ENCODE measurements around the gene DNAJC4.

Gene DNAJC4, protein sequence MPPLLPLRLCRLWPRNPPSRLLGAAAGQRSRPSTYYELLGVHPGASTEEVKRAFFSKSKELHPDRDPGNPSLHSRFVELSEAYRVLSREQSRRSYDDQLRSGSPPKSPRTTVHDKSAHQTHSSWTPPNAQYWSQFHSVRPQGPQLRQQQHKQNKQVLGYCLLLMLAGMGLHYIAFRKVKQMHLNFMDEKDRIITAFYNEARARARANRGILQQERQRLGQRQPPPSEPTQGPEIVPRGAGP

DNA sequence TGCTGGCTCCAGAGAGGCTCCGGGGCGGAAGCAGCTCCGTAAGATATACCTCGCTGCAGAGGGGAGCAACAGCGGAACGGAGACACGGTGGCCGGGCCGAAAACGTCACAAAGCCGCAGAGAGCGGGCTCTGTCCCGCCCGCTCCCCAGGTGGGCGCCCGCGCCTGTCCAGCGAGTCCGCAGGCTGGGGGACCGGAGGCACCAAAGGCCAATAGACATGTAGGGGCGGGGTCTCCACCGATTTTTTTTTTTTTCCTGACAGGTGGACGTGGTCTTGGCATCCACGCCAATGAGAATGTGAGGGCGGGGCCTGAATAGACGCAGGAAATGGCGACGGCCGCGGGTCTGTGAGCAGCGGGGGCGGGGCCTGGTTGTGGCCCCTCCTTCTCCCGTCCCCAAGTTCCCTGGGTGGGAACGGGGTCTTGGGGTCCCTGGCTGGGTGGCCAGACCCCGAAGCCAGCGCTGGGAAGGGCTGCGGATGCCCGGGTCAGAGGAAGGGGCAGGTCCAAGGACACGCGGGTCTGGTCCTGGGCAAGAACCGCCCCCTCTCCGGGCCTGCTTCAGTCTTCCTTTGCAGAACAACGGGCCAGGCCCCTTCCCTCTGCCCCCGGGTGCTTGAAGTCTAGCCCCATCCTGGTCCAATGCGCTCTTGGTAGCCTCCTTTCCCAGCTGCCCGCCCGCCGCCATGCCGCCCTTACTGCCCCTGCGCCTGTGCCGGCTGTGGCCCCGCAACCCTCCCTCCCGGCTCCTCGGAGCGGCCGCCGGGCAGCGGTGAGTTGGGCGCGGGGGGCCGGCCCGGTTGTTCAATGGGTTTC, at the start of gene DNAJC4:
Gene DNAJC4, plus strand, starts transcription at position 378 of the 814 bp plus-strand sequence. Its CDS starts 307 bp downstream, at position 685.
- peak; percentile 94 for DNase-seq

DNA sequence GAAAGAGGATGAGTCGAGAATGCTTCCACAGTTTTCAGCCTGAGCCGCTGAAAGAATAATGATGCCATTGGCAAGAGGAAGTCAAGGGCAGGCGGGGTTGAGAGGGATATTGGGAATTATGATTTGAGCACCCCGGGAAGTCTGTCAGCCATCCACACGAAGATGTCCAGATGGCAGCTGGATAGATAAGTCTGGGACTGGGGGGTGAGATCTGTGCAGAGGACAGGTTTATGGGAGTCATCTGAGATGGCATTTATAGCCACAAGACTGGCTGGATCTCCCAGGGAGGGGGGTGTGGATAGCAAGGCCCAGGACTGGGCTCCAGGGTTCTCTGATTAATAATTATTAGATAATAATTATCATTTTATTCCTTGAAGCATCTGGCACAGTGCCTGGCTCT, 49.5 kb upstream of the DNAJC4 start:
- no peak for DNase-seq

DNA sequence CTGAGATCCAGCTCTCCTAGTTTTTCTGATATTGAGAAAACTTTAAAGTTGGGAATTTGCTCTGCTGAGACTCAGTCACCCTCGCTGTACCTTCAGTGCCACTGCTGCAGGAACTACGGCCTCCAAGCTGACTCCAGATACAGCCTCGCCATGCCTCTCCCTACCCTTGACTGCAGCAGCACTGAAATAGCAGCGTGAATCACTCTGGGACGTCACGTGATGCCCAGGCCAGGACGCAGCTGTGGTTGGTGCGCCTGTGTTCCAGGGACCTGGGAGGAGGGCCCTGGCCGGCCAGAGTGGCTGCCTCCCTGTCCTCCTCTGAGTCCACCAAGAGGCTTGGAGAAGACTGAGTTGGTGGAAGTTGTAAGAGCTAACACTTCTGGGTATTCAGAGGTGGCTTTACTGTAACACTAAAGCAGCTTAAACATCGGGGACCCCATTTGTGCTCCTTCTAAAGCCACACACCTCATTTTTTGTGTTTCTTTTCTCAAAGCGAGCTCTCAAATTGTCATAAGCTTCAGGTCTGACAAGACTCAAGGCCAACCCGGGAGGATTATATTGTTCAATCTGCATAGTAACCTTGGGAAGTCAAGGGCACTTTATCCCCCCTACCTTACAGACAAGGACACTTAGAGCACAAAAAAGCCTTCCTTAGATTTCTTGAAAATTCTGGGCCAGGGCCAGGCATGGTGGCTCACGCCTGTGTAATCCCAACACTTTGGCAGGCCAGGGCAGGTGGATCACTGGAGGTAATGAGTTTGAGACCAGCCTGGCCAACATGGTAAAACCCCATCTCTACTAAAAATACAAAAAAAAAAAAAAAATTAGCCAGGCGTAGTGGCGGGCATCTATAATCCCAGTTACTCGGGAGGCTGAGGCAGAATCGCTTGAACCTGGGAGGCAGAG, 48.6 kb upstream of the DNAJC4 start:
- peak; percentile 65 for DNase-seq

DNA sequence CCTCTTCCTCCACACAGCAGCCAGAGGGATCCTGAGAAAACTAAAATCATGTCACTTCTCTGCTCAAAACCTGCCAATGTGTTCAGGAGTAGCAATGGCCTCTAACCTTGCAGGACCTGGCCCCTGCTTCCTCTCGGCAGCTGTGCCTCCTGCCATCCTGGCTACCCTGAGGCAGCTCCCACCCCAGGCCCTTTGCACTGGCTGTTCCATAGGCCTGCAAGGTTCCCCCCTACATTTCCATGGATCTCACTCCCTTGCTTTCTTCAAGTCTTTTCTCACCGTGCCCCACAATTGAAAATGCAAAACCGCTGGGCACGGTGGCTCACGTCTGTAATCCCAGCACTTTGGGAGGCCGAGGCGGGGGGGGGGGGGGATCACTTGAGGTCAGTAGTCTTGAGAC, 46.5 kb upstream of the DNAJC4 start:
- no peak for DNase-seq

DNA sequence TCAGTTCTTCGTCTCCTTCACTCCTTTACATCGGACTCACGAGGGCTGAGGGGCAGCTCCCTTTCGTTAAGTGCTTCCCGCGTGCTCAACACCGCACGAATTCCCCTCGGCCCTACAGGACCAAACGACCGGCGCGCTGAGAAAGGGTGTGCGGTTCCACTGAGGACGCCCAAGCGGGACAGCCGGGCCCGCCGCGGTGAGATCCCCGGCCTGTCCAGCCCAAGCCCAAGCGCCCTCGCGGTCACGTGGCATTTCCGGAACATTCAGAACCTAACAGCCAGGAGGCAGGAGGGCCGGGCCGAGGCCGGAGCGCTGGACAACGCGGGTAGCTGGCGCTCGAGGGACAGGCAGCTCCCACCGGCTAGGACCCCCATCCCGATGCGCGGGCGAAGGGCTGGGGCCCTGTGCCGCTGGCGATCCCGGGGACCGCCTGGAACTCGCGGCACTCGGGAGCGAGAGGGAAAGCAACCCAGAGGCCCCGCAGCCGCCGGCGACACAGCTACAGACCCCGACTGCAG, 45.1 kb upstream of the DNAJC4 start:
- no peak for DNase-seq

DNA sequence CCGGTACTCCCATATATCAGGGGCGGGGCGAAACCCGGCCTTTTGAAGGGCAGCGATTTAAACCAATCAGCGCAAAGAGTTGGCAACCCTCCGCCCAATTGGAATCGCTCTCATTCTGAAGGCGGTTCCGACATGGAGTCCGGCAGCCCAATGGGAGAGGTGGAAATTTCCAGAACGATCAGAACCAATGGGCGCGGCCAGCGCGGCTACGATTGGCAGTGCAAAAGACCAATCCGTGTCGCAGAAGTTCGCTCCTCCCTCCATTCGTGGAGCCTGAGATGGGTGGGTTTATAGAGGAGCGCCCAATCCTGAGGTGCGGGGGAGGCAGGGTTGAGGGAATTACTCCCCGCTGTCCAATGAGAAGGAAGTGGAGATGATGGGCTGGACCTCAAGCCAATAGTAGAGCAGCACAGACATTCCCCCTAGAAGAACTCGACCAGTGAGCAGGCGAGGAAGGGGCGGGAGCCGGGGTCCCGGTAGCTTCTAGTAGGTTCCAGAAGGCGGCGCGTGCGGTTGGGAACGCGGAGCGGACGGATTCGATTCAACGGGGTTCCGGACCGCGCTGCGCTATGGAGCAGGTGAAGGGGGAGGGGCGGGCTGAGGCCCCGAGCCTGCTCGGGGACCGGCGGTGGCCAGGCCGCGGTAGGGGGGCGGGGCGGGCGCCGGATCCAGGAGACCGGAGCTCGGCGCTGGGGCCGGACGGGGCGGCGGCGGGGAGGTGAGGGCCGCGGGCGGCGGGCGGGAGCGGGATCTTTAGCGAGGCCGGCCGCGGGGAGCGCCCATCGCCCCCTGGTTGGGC, 44.5 kb upstream of the DNAJC4 start, which contains the start of gene STIP1:
Gene STIP1, plus strand, starts transcription at position 479 of the 799 bp plus-strand sequence. Its CDS starts 91 bp downstream, at position 570.
- DNase-seq, result peak; percentile 100

DNA sequence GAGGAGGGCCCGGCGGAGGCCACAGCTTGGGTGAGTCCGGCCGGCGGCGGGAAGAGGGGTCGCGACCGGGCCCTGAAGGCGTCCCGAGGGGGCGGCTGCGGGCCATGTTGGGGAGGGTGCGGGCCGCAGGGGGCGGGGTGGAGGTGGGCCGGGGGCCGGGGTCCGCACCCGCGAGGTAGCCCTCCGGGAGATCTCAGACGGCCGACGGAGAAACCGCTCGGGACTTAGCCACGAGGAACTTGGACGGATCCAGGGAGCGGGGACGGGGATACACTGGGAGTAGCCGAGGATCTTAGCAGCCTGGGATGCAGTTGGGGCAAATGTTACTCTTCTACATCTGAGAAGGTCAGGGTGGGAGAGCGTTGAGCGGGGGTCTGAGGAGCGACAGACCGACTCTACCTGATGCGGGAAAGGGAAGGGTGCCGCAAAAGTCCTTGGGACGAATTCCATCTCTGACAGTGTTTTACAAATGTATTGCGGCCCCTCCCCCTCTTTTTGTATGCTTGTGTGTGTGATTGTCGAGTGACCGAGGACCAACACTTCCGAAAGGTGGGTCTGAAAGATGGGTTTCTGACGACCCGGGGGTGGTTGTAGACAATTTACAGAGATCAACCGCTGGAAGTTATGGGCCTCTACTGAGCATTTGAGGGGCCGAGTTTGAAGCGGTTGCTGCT, 43.7 kb upstream of the DNAJC4 start:
- peak; percentile 68 for DNase-seq

DNA sequence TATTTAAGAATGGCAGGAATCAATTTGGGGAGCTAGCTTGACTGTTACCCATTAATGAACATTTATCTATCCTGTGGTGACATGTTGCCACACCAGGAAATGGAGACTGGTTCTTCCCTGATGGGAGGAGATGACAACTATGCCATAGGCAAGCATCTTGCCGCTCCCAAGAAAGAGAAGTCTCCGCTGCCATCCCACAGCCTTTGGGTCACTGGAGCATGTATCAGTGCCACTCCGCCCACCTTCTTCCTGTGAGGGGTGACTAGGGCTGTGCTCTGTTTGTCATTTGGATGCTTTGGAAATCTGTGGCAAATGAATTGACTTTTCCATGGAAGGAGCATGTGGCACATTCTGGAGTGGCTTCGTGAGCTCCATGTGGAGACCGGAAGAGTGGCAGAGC, 37.9 kb upstream of the DNAJC4 start:
- DNase-seq, result no peak

DNA sequence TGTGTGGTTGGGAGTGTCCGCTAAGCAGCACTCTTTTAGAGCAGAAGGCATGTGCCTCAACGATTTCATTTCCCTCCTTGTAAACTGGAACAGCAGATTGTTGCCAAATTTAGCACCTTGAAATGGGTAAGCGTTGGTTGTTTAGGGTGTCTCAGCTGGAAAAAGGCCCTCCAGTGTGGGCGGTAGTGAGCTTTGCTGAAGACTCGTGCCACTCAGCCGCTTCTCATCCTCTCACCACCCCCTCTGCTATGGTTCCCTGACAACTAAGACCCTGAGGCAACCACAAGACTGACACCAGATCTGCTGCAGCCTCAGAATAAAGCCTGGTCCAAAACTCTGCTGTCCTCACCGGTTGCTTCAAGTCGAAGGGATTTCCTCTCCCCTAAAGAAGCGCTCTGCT, 33.7 kb upstream of the DNAJC4 start:
- DNase-seq, result no peak

DNA sequence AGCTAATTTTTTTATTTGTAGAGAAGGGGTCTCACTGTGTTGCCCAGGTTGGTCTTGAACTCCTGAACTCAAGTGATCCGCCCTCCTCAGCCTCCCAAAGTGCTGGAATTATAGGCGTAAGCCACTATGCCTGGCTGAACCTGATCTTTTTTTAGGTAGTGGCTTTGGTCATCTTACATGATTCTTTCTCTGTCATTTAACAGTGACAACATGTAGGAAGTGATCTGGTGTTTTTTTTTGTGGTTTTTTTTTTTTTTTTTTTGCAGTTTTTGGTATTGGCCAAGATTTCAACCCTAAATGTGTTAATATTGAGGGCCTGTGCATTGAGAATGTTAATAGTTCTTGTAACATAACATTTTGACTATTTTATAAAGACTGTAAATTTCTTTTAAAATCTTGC, 31.8 kb upstream of the DNAJC4 start:
- no peak for DNase-seq

DNA sequence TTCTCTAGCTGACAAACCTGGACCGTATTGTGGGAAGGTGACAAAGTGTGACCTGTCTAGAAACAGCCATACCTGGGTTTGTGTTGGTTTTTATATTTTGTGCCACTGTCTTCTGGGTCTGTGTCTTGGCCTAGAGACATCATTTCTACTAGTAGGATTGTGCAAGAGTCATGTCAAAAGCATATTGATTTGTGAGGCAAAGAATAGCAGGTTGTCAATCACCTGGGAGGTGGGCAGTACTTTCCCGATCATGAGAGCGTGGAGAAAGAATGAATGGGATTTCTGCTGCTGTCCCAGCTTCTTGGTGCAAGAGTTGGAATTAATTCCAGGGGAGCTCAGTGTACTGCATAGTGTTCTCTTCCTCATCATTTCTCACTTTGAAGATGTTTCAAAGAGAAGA, 28.8 kb upstream of the DNAJC4 start:
- no peak for DNase-seq

DNA sequence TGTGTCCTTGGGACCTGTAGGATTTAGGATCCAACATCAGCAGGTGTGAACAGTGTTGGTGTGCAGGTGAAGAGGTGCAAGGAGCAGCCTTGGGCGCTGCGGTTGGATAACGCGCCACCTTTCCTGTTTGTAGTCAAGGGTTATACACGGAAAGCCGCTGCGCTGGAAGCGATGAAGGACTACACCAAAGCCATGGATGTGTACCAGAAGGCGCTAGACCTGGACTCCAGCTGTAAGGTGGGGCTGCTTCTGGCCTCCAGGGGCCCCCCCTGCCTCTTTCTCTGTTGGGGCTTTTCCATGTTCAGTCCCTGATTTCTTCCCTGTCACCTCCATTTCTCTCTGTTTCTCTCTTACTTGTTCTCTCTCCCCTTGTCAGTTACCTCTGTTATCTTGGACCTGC, 27.4 kb upstream of the DNAJC4 start:
- DNase-seq, result no peak

DNA sequence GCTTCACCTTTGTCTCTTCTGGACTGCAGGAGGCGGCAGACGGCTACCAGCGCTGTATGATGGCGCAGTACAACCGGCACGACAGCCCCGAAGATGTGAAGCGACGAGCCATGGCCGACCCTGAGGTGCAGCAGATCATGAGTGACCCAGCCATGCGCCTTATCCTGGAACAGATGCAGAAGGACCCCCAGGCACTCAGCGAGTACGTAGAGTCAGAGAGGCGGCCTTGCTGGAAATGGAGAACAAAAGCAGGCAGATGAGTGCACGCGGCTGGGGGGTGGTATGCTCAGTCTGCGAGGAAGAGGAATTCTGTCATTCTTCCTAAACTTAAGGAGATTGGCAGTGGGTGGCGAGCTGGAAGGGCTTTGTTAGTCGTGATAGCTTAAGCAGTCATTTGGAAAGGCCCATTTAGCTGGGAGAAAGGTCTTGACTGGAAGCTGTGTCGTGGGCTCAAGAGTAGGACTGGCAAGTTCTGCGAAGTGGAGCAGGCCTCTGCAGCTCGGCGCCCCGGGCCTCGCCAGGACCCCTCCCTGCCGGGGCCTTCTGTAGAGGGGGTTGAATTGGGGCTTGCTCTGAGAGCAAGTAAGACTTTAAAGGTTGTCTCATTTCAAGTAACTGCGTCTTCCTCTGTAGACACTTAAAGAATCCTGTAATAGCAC, 26.8 kb upstream of the DNAJC4 start:
- DNase-seq, result no peak

DNA sequence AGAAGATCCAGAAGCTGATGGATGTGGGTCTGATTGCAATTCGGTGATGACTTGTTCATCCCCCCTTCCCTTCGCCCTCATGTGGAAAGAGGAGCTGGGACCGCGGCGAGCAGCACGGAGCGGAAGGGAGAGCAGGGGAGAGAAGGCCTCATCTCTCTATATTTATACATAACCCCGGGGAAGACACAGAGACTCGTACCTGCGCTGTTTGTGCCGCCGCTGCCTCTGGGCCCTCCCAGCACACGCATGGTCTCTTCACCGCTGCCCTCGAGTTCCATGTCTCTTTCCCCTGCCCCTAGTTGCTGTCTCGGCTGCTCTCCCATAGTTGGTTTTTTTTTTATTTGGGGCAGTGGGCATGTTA, 26.3 kb upstream of the DNAJC4 start:
- no peak for DNase-seq

DNA sequence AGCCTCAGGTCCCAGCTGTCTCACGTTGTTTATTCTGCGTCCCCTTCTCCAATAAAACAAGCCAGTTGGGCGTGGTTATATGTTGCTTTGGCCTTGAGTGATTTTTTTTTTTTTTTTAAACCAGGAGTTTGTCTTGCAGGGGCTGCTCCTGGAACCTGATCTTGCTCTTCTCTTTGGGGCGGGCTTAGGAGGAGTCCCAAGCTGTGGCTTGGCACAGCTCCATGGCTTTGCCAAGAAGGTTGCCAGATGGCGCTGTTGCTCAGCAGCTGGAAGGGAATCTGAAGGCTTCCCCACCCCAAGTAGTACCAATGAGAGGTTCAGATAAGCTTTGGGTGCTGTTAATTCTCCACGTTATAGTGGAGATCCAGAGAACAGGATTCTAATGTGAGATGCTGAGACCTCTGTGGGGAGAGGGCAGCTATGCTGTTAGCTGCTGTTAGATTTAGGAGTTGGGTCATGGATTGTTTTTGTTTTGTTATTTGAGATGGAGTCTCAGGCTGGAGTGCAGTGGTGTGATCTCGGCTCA, 25.8 kb upstream of the DNAJC4 start:
- DNase-seq, result peak; percentile 77

DNA sequence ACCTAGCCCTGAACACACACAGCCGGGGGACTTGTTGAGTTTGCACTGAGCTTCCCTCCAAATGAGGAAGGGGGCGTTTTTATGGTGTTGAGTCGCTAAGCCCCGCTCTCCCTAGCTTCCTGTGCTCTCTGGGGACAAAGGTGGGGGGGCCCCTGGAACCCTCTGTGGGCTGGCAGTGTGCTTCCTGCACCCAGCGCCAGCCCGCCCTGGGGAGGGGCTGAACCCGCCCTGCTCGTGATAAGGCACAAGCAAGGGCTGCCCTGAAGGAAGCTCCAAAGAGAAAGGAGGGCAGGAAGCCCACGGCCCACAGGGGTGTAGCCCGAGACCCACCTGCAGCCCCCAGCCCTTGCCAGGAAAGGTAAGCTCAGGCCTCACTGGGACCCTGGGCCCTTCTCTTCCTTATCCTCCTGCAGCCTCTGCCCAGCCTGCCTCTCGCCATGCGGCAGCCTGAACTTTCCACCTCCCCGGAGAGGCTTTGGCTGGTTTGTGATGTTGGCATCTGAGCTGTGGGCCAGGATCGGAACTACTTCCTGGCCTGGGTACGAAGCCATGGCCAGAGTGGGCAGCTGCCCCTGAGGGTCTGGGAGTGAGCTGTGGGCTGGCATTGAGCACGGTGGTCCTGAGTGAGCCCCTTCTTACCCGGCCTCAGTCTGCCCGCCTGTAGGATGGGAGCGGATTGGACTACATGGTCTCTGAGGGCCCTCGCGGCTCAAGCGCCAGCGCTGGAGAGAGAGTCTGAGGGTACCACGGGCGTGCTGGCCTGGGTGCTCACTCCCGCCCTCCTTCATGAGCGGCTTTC, 23.7 kb upstream of the DNAJC4 start, which contains the start of gene FERMT3:
Gene FERMT3, plus strand, starts transcription at position 265 of the 799 bp plus-strand sequence. CDS start 644 bp downstream, outside the sequence.
- peak; percentile 91 for DNase-seq

DNA sequence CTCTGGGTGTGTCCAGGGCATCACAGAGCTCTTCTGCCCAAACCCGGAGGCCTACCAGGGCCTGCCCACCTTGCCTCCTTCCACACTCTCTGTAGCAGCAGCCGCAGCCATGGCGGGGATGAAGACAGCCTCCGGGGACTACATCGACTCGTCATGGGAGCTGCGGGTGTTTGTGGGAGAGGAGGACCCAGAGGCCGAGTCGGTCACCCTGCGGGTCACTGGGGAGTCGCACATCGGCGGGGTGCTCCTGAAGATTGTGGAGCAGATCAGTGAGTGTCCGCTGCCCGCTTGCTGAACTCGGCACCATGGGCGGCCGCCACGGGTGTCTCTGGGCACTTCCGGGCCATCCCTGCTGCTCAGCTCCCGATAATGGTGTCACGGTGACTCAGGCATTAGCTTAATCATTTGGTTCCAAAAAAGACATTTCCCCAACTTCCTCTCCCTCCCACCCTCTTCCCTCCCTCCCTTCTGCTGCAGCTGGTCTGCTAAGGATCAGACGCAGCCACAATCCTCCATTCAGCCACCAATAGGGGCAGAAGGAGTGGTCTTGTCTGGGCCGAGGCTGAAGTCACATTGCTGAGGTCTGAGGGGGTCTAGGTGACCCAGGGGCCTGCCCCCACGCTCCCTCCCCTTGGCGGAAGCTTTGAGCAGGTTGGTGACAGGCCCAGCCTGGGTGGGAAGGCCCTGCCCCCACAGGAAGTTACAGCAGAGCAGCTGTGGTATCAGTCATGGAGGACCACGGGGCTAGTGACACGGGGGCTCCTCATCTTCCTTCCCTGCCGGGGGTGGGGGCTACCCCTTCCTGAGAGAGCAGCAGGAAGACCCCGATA, 22.9 kb upstream of the DNAJC4 start:
- peak; percentile 91 for DNase-seq

DNA sequence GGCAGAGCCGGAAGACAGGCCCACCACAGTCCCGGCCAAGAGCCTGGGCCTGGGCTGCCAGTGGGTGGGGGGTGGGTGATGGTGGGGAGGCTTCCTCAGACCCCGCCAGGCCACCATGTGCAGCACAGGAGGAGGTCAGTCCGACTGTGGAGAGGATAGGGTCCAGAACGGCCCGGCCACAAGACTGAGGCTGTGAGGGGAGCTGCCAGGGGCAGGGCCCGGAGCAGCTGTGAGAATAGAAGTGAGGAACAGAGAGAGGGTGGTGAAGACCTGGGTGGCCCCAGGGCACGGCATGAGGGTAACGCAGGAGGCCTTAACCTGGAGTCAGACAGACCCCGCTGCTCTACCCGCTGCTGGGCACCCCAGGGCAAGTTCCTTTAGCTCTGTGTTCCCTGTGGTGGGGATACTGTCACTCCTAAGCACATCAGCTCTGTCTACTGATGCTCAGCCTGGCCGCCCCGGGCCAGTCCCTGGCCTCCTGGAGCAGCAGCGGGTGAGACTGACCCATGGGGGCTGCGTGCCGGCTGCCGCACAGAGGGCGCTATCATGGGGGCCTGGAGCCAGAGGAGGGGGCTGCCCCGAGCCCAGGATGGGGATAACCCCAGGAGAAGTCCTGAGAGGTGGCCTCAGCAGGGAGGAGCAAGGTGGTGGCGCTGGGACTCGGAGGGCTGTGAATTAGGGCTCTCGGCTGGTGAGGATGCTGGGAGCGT, 22.1 kb upstream of the DNAJC4 start:
- no peak for DNase-seq

All from activated CD4-positive, alpha-beta T cell treated with anti-CD3 and anti-CD28 coated beads, Interleukin-10, Interleukin-2, amounts not matched to agents 100 ng/mL and 50 ng/mL, durations not matched to agents 16 hours and 8 hours (primary cell).